ENCODE results near the gene NDST3.

NDST3 gene

DNA sequence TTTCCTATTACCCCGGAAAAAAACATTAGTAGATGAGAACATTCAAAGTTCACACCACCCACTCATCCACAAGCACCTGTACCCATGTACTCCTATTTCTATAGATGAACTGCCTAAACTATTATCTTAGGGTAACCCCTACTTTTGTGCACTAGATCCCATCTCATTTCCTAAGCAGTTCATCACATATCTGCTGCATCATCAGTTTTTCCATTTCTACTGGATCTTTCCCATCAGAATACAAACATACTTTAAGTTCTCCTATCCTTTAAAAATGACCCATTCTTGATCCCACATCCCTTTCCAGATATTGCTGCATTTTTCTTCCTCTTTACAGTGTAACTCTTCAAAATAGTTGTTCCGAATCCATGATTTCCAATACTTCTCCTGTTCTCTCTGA is 237.5 kb downstream of the NDST3 start:
- H2AFZ ChIP-seq (ENCODE audit: low read depth, low read length) = no peak overlapping the region
- H3K9me3 ChIP-seq (ENCODE audit: low read length) = no peaks in the 10 kb centered on the region
- peaks cover 6% of the 10 kb centered on the region for H3K27me3 ChIP-seq (ENCODE audit: insufficient read depth, low read length)
- H3K36me3 ChIP-seq (ENCODE audit: insufficient read depth, low read length) = no peaks in the 10 kb centered on the region
- H3K4me1 ChIP-seq (ENCODE audit: insufficient read depth, low read length) = no peaks in the 10 kb centered on the region
- no peak overlapping the region for H3K4me3 ChIP-seq (ENCODE audit: low read length)

GRCh38 chr4:118273642-118274041 is 239.4 kb downstream of the NDST3 start:
- Histone ChIP-seq H3K36me3 (ENCODE audit: insufficient read depth, low read length) (no peaks in the 10 kb centered on the region), H2AFZ (ENCODE audit: low read depth, low read length) (no peak overlapping the region), H3K4me1 (ENCODE audit: insufficient read depth, low read length) (no peaks in the 10 kb centered on the region), H3K9me3 (ENCODE audit: low read length) (no peaks in the 10 kb centered on the region), H3K4me3 (ENCODE audit: low read length) (no peak overlapping the region), H3K27me3 (ENCODE audit: insufficient read depth, low read length) (peaks cover 6% of the 10 kb centered on the region)

GRCh38 chr4:118276580-118276979 is 242.3 kb downstream of the NDST3 start:
- Histone ChIP-seq H3K9me3 (ENCODE audit: low read length) (no peaks in the 10 kb centered on the region), H3K4me3 (ENCODE audit: low read length) (no peak overlapping the region), H2AFZ (ENCODE audit: low read depth, low read length) (no peak overlapping the region), H3K4me1 (ENCODE audit: insufficient read depth, low read length) (no peaks in the 10 kb centered on the region), H3K36me3 (ENCODE audit: insufficient read depth, low read length) (no peaks in the 10 kb centered on the region), H3K27me3 (ENCODE audit: insufficient read depth, low read length) (peaks cover 6% of the 10 kb centered on the region)

GRCh38 chr4:118277243-118277642 is 243.0 kb downstream of the NDST3 start:
- H3K4me3 ChIP-seq (ENCODE audit: low read length) = no peak overlapping the region
- H3K36me3 ChIP-seq (ENCODE audit: insufficient read depth, low read length) = no peaks in the 10 kb centered on the region
- H3K4me1 ChIP-seq (ENCODE audit: insufficient read depth, low read length) = no peaks in the 10 kb centered on the region
- no peak overlapping the region for H2AFZ ChIP-seq (ENCODE audit: low read depth, low read length)
- H3K9me3 ChIP-seq (ENCODE audit: low read length) = no peaks in the 10 kb centered on the region
- H3K27me3 ChIP-seq (ENCODE audit: insufficient read depth, low read length) = peaks cover 6% of the 10 kb centered on the region

DNA sequence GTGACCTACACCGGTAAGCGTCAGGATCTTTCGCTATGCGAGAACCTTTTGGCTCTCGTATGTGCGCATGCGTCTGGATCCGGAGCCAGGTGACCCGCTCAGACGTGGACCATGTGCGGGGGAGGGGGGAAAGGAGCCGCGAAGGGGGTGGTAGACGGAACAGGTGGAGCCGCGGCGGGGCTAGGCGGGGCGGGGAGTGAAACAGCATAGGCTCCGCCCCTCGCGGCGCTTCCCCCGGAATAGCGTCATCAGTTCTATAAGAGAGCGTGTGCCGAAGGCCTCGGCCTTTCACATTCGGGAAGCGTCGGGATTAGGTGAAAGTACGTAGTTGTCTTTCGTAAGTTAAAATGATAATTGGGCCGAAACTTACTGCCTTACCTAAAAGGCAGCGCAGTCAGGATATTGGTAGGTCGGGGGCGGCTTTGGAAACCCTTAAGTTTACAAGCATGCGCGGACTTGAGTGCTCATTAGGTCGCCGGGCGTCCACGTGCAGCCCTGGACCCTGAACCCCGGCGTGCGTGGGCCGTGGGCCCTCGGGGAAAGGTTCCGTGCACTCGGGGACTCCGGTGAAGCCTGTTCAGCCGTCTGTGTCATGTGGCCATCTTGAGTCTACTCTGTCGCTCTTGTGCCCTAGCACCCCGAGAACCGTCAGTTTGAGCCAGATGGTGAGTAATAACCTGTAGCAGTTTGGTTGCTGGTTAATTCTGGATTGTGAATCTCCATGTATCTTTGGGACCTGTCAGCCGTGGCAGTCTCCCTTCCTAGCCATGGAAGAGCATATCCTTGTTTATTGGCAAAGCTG is 244.4 kb downstream of the NDST3 start:
- Histone ChIP-seq H3K9me3 (ENCODE audit: low read length) (no peaks in the 10 kb centered on the region), H3K27me3 (ENCODE audit: insufficient read depth, low read length) (peaks cover under 1% of the 10 kb centered on the region), H3K4me3 (ENCODE audit: low read length) (peak overlapping the region; percentile 86), H3K36me3 (ENCODE audit: insufficient read depth, low read length) (no peaks in the 10 kb centered on the region), H3K4me1 (ENCODE audit: insufficient read depth, low read length) (no peaks in the 10 kb centered on the region), H2AFZ (ENCODE audit: low read depth, low read length) (peak overlapping the region; percentile 82)

DNA sequence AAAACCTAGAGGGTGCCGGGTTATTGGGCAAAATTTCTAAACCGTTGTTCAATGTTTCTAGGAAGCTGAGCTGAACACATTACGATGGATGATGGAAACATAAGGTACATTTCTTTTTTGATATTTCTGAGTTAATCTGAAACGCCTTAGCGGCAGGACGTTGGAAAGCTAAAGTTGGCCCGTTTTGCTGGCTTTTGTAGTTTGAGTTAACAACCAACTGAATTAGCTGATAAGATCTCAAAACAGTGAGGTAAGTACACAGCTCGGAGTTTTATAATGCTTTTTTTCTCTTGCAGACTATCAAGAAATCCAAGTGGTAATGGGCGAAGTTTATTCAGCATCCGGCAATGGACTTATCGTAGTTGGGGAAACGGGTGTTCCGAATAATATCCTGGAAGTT is 245.0 kb downstream of the NDST3 start:
- Histone ChIP-seq H3K36me3 (ENCODE audit: insufficient read depth, low read length) (no peaks in the 10 kb centered on the region), H3K9me3 (ENCODE audit: low read length) (no peaks in the 10 kb centered on the region), H3K4me3 (ENCODE audit: low read length) (peak overlapping the region; percentile 86), H3K27me3 (ENCODE audit: insufficient read depth, low read length) (no peaks in the 10 kb centered on the region), H2AFZ (ENCODE audit: low read depth, low read length) (peak overlapping the region; percentile 82), H3K4me1 (ENCODE audit: insufficient read depth, low read length) (no peaks in the 10 kb centered on the region)

DNA sequence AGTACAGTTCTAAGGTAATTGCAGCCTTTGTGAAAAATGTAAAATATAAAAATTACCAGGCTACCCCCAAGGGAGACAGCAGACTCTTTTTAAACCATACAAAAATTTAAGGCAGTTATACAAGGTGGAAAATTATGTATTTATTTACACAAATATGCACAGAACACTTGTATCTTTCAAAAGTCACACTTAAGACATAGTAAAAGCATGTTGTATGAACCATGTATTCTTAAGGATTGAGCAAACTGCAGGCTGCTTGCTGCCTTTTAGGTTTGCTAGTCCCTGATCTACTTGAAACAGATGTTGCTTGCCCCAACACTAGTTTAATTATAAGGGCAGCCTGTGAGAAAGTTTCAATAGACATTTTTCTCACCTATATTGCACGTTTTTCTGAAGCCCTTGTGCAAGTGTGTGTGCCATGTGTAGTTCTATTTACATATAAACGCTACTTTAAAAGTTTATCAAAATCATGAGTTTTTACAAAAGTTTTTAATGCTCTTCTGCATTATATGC is 245.7 kb downstream of the NDST3 start:
- H3K36me3 ChIP-seq (ENCODE audit: insufficient read depth, low read length) = no peaks in the 10 kb centered on the region
- no peaks in the 10 kb centered on the region for H3K4me1 ChIP-seq (ENCODE audit: insufficient read depth, low read length)
- H2AFZ ChIP-seq (ENCODE audit: low read depth, low read length) = no peak overlapping the region
- no peaks in the 10 kb centered on the region for H3K27me3 ChIP-seq (ENCODE audit: insufficient read depth, low read length)
- peak overlapping the region; percentile 86 for H3K4me3 ChIP-seq (ENCODE audit: low read length)
- no peaks in the 10 kb centered on the region for H3K9me3 ChIP-seq (ENCODE audit: low read length)

DNA sequence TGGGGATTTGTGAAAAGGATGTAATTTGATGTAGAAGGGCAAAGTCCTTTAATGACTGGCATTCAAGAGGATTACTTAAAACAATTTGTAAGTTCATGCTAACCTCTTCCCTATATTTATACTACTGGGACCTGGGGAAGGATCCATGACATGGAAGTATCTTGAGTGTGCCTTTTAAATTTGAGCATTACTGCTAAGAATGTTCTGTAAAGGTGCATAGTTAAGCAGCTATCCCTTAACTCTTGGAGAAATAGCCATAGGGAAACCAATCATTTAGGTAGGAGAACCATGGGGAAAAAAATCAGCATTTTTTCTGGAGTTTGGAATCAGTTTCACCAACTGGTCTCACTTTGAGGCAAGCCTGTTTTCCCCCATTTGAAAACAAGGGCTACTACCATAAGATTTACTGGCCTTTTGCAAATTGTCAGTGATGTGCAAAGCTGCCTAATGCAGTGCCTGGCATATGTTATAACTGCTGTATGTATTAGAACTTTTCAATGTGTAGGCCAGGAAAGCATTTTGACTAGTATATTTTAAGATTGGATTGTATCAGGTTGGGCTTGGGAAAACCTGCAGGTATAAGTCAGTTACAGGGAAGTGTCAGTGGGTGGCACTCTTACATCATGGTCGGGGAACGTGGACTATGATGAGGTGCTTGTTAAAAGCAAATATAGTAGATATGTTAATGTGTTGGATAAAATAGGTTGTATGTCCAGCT is 246.4 kb downstream of the NDST3 start:
- Histone ChIP-seq H2AFZ (ENCODE audit: low read depth, low read length) (no peak overlapping the region), H3K4me1 (ENCODE audit: insufficient read depth, low read length) (no peaks in the 10 kb centered on the region), H3K9me3 (ENCODE audit: low read length) (no peaks in the 10 kb centered on the region), H3K36me3 (ENCODE audit: insufficient read depth, low read length) (no peaks in the 10 kb centered on the region), H3K4me3 (ENCODE audit: low read length) (no peak overlapping the region), H3K27me3 (ENCODE audit: insufficient read depth, low read length) (no peaks in the 10 kb centered on the region)

DNA sequence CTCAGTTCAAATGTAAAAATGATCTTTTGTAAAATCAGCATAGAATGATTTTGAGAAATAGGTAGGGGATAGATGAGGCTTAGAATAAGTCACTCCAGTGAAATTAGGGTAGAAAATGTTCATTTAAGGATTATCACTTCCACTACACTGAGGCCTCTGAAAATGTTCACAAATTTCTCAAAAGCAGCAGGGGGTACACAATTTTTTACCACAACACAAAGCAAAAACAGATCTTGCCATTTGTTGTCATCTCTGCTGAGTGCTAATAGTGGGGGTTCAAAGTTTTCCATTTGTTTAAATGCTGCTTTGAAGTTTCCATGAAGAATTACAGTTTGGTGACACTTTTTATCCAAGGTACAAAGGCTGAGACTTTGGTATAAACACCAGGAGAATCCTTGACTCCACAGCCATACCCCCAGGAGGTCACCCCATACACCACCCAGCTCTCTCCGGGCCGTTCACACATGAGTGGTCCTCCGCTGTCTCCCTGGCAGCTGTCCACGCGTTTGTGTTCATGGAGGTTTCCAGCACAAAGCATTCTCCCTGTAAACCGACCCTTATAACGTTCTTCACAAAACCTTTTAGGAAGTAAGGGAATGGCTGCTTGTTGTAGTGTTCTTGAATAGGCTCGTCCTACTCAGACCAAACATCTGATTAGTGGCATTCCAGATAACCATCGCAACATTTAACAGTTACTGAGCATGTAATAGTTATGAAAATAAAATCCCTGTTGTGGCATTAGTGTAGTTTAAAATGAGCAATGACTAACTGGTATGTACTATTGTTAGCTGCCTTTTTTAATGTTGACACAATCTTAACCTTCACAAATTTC is 247.5 kb downstream of the NDST3 start:
- Histone ChIP-seq H3K9me3 (ENCODE audit: low read length) (no peaks in the 10 kb centered on the region), H3K27me3 (ENCODE audit: insufficient read depth, low read length) (no peaks in the 10 kb centered on the region), H3K4me1 (ENCODE audit: insufficient read depth, low read length) (no peaks in the 10 kb centered on the region), H2AFZ (ENCODE audit: low read depth, low read length) (no peak overlapping the region), H3K36me3 (ENCODE audit: insufficient read depth, low read length) (no peaks in the 10 kb centered on the region), H3K4me3 (ENCODE audit: low read length) (no peak overlapping the region)

DNA sequence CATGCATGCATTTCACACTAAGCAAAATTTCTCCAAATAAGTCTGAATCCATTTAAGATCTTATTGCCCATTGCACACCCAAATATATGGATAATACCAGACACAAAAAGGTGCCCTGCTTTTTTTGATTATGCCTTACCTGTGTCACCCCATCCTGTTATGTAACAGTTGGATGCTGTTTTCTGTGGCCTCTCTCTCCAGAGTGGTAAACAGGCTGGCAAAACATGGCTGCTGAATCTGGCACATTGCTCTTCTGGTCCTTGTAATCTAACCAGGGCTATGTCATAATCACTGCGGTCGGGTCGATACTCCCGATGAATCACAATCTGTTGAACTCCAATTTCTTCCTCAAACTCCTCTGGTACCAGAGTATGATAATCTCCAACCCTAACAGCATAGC is 248.4 kb downstream of the NDST3 start:
- Histone ChIP-seq H2AFZ (ENCODE audit: low read depth, low read length) (no peak overlapping the region), H3K4me3 (ENCODE audit: low read length) (no peak overlapping the region), H3K9me3 (ENCODE audit: low read length) (no peaks in the 10 kb centered on the region), H3K27me3 (ENCODE audit: insufficient read depth, low read length) (no peaks in the 10 kb centered on the region), H3K4me1 (ENCODE audit: insufficient read depth, low read length) (no peaks in the 10 kb centered on the region), H3K36me3 (ENCODE audit: insufficient read depth, low read length) (no peaks in the 10 kb centered on the region)

DNA sequence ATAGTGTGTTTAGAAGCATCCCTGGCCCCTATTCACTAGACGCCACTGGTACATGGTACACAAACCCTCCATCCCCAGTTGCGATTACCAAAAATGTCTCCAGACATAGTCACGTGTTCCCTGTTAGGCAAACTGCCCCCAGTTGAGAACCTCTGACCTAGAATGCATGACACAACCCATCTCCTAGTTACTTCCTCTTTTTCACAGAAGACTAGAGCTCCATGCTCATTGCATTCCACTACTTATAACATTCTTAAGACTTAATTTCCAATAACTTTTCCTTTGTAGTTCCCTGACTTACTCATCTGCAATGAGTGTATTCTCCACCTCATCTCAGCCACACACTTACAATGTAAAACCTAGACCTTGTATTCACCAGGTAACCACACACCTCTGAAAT is 249.9 kb downstream of the NDST3 start:
- no peaks in the 10 kb centered on the region for H3K36me3 ChIP-seq (ENCODE audit: insufficient read depth, low read length)
- H3K4me1 ChIP-seq (ENCODE audit: insufficient read depth, low read length) = no peaks in the 10 kb centered on the region
- no peaks in the 10 kb centered on the region for H3K27me3 ChIP-seq (ENCODE audit: insufficient read depth, low read length)
- no peak overlapping the region for H2AFZ ChIP-seq (ENCODE audit: low read depth, low read length)
- H3K4me3 ChIP-seq (ENCODE audit: low read length) = no peak overlapping the region
- H3K9me3 ChIP-seq (ENCODE audit: low read length) = no peaks in the 10 kb centered on the region

GRCh38 chr4:118285931-118286330 is 251.6 kb downstream of the NDST3 start:
- Histone ChIP-seq H3K9me3 (ENCODE audit: low read length) (no peaks in the 10 kb centered on the region), H3K4me1 (ENCODE audit: insufficient read depth, low read length) (no peaks in the 10 kb centered on the region), H3K27me3 (ENCODE audit: insufficient read depth, low read length) (no peaks in the 10 kb centered on the region), H3K4me3 (ENCODE audit: low read length) (no peak overlapping the region), H3K36me3 (ENCODE audit: insufficient read depth, low read length) (no peaks in the 10 kb centered on the region), H2AFZ (ENCODE audit: low read depth, low read length) (no peak overlapping the region)

DNA sequence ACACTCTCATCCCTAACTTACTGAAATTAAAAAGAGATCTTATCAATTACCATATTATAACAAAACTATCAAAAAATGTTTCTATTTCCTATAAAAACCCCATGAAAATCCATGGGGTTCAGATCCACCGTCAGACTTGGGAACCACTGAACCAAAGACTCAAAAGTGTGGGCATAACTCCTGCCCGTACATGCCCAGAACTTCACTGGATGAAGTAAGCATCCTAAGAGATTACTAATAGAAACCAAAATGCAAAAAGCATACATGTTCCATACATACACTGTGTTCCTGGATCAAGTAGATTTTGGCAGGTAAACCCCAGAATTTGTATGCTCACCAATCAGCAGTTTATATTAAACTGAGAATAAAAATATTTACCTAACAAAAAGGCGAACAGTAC is 252.4 kb downstream of the NDST3 start:
- H2AFZ ChIP-seq (ENCODE audit: low read depth, low read length) = no peak overlapping the region
- H3K9me3 ChIP-seq (ENCODE audit: low read length) = no peaks in the 10 kb centered on the region
- H3K4me3 ChIP-seq (ENCODE audit: low read length) = no peak overlapping the region
- H3K27me3 ChIP-seq (ENCODE audit: insufficient read depth, low read length) = no peaks in the 10 kb centered on the region
- no peaks in the 10 kb centered on the region for H3K36me3 ChIP-seq (ENCODE audit: insufficient read depth, low read length)
- no peaks in the 10 kb centered on the region for H3K4me1 ChIP-seq (ENCODE audit: insufficient read depth, low read length)

Measured in neuron (in vitro differentiated cells).